DND-41 (cell line): ENCODE measurements around the gene SIPA1L3.

ENCODE experiments used
- ATAC-seq: fragments of 200-7000 bp; cut with Tn5 transposase; 3 replicates; pipeline ENCODE4 v1.9.1; 2021; ENCODE audit warnings: low read depth; ENCODE audit not compliant: insufficient read depth
- DNase-seq: peaks from one replicate; pipeline ENCODE4 v3.0.0-alpha.2; 2020
- H2AFZ ChIP-seq: 2 replicates; pipeline ENCODE4 v1.6.0; 2012; ENCODE audit warnings: low read depth, low read length
- H3K27ac ChIP-seq: 2 replicates; pipeline ENCODE4 v1.5.1; 2012; ENCODE audit warnings: low read length, inconsistent platforms
- H3K27me3 ChIP-seq: fragments of 200-600 bp; sonication (generic); 2 replicates; pipeline ENCODE4 v1.6.0; 2012; ENCODE audit warnings: low read length, mild to moderate bottlenecking, inconsistent platforms; ENCODE audit not compliant: insufficient read depth, poor library complexity
- H3K36me3 ChIP-seq: 2 replicates; pipeline ENCODE4 v1.5.1; 2012; ENCODE audit warnings: low read length, inconsistent platforms; ENCODE audit not compliant: insufficient read depth
- H3K4me1 ChIP-seq: 2 replicates; pipeline ENCODE4 v1.5.1; 2012; ENCODE audit warnings: mild to moderate bottlenecking, low read length; ENCODE audit not compliant: insufficient read depth
- H3K4me2 ChIP-seq: 2 replicates; pipeline ENCODE4 v1.6.0; 2012; ENCODE audit warnings: mild to moderate bottlenecking, moderate library complexity, low read length, inconsistent platforms; ENCODE audit not compliant: insufficient read depth
- H3K4me3 ChIP-seq, 2 experiments: fragments of 200-600 bp in 1 of 2; shearing (Covaris generic) in 1 of 2; 2 replicates each; pipeline ENCODE4 v1.5.1; 2012 to 2016; ENCODE audit warnings: inconsistent platforms in 2 of 2, low read length in 2 of 2, mild to moderate bottlenecking in 2 of 2, low read depth in 1 of 2, moderate library complexity in 1 of 2
- H3K79me2 ChIP-seq: 2 replicates; pipeline ENCODE4 v1.6.0; 2012; ENCODE audit warnings: low read length, inconsistent platforms; ENCODE audit not compliant: insufficient read depth
- H3K9ac ChIP-seq: 2 replicates; pipeline ENCODE4 v1.6.0; 2012; ENCODE audit warnings: low read depth, mild to moderate bottlenecking, inconsistent platforms, low read length, moderate library complexity
- H3K9me3 ChIP-seq: 2 replicates; pipeline ENCODE4 v1.5.1; 2012; ENCODE audit warnings: low read length, moderate library complexity, mild to moderate bottlenecking, inconsistent platforms; ENCODE audit not compliant: insufficient read depth, severe bottlenecking
- H4K20me1 ChIP-seq: 2 replicates; pipeline ENCODE4 v1.6.0; 2012; ENCODE audit warnings: low read length; ENCODE audit not compliant: insufficient read depth
- CTCF ChIP-seq: IDR thresholded peaks from 2 replicates; pipeline ENCODE4 v1.5.1; 2012; ENCODE audit warnings: borderline replicate concordance, low read length, moderate library complexity, mild to moderate bottlenecking; ENCODE audit not compliant: poor library complexity, severe bottlenecking; ENCODE audit errors: extremely low read depth
- EZH2 ChIP-seq: IDR thresholded peaks from 3 replicates; pipeline ENCODE4 v1.6.1; 2012; ENCODE audit warnings: borderline replicate concordance, low read depth, mild to moderate bottlenecking, moderate library complexity, low read length, inconsistent platforms; ENCODE audit not compliant: severe bottlenecking

SIPA1L3 gene

GRCh38 chr19:37955986-37956385 lies 49.0 kb downstream of the SIPA1L3 start:
- H2AFZ ChIP-seq = no peak overlapping the region
- peaks cover 2% of the 10 kb centered on the region; the same call in 1 of the 2 replicates for H3K79me2 ChIP-seq
- no peaks in the 10 kb centered on the region for H3K9me3 ChIP-seq
- no peak overlapping the region for H3K4me3 ChIP-seq
- no peaks in the 10 kb centered on the region for H3K36me3 ChIP-seq
- no peak overlapping the region for H3K27ac ChIP-seq
- no peak for DNase-seq
- TF ChIP-seq EZH2 = no peak
- TF ChIP-seq CTCF = no peak
- H3K27me3 ChIP-seq = no peaks in the 10 kb centered on the region
- no peak overlapping the region for H3K9ac ChIP-seq
- H4K20me1 ChIP-seq = no peaks in the 10 kb centered on the region
- no peak overlapping the region for H3K4me2 ChIP-seq
- H3K4me1 ChIP-seq = no peaks in the 10 kb centered on the region
- ATAC-seq = no peak

- Histone ChIP-seq H3K36me3 (no peaks in the 10 kb centered on the region), H3K9ac (no peak overlapping the region), H3K79me2 (peaks cover 5% of the 10 kb centered on the region; the same call in 1 of the 2 replicates), H3K4me3 (no peak overlapping the region), H3K4me1 (no peaks in the 10 kb centered on the region), H4K20me1 (no peaks in the 10 kb centered on the region), H3K9me3 (peaks cover 8% of the 10 kb centered on the region), H3K27ac (no peak overlapping the region), H3K4me2 (no peak overlapping the region), H2AFZ (no peak overlapping the region), H3K27me3 (no peaks in the 10 kb centered on the region)
- no peak for DNase-seq
- TF ChIP-seq EZH2 = no peak
- no peak for TF ChIP-seq CTCF
- ATAC-seq = no peak
Observed at GRCh38 chr19:37957176-37957575, 50.2 kb downstream of the SIPA1L3 start.

- no peaks in the 10 kb centered on the region for H3K4me1 ChIP-seq
- H3K36me3 ChIP-seq = no peaks in the 10 kb centered on the region
- ATAC-seq = no peak
- no peak overlapping the region for H2AFZ ChIP-seq
- no peak overlapping the region for H3K4me3 ChIP-seq
- H3K9ac ChIP-seq = no peak overlapping the region
- no peak overlapping the region for H3K4me2 ChIP-seq
- no peaks in the 10 kb centered on the region for H4K20me1 ChIP-seq
- H3K27me3 ChIP-seq = no peaks in the 10 kb centered on the region
- no peak for DNase-seq
- TF ChIP-seq CTCF (no peak), EZH2 (no peak)
- peaks cover 8% of the 10 kb centered on the region for H3K9me3 ChIP-seq
- peaks cover 6% of the 10 kb centered on the region; the same call in 1 of the 2 replicates for H3K79me2 ChIP-seq
- no peak overlapping the region for H3K27ac ChIP-seq
Observed at GRCh38 chr19:37959665-37960114, 52.7 kb downstream of the SIPA1L3 start.

GRCh38 chr19:37961198-37961597 lies 54.2 kb downstream of the SIPA1L3 start:
- peaks cover 8% of the 10 kb centered on the region; the same call in 1 of the 2 replicates for H3K79me2 ChIP-seq
- H3K27ac ChIP-seq = no peak overlapping the region
- H4K20me1 ChIP-seq = no peaks in the 10 kb centered on the region
- H3K4me3 ChIP-seq = no peak overlapping the region
- no peaks in the 10 kb centered on the region for H3K27me3 ChIP-seq
- DNase-seq = no peak
- no peak overlapping the region for H3K4me2 ChIP-seq
- no peaks in the 10 kb centered on the region for H3K36me3 ChIP-seq
- peaks cover 8% of the 10 kb centered on the region for H3K9me3 ChIP-seq
- H3K9ac ChIP-seq = no peak overlapping the region
- H3K4me1 ChIP-seq = no peaks in the 10 kb centered on the region
- H2AFZ ChIP-seq = no peak overlapping the region
- ATAC-seq = no peak
- no peak for TF ChIP-seq EZH2
- TF ChIP-seq CTCF = no peak
